ENCODE data around the gene LCTL. TPM values are rescaled to one million over a fixed set of nuclear protein-coding genes. Genes with fewer than 3 reads are reported as not detected.

The LCTL gene
- total RNA-seq, 4 donors from 2014 or later, result not detected

DNA sequence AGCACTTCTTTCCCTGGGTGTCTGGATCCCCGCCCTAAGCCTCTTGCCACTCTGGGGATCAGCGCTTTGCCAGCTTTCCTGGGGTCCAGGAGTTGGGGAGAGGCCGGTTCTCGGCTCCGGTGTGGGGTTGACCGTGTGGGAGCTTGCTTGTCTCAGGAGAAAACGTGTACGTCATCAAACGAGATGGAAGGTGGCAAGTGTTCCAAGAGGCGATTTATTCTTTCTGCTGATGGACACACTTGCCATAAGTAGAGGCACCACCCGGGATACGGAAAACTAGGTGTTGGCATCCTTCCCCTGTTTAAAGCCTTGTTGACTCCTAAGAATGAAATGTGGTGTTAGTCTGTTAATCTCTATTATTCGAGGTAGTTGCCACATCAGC, 60.4 kb downstream of the LCTL start:
- TF ChIP-seq, protein P1, sequence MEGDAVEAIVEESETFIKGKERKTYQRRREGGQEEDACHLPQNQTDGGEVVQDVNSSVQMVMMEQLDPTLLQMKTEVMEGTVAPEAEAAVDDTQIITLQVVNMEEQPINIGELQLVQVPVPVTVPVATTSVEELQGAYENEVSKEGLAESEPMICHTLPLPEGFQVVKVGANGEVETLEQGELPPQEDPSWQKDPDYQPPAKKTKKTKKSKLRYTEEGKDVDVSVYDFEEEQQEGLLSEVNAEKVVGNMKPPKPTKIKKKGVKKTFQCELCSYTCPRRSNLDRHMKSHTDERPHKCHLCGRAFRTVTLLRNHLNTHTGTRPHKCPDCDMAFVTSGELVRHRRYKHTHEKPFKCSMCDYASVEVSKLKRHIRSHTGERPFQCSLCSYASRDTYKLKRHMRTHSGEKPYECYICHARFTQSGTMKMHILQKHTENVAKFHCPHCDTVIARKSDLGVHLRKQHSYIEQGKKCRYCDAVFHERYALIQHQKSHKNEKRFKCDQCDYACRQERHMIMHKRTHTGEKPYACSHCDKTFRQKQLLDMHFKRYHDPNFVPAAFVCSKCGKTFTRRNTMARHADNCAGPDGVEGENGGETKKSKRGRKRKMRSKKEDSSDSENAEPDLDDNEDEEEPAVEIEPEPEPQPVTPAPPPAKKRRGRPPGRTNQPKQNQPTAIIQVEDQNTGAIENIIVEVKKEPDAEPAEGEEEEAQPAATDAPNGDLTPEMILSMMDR (IDR thresholded peaks at IDR 0.05; ENCODE audit: low read depth), result no peak

DNA sequence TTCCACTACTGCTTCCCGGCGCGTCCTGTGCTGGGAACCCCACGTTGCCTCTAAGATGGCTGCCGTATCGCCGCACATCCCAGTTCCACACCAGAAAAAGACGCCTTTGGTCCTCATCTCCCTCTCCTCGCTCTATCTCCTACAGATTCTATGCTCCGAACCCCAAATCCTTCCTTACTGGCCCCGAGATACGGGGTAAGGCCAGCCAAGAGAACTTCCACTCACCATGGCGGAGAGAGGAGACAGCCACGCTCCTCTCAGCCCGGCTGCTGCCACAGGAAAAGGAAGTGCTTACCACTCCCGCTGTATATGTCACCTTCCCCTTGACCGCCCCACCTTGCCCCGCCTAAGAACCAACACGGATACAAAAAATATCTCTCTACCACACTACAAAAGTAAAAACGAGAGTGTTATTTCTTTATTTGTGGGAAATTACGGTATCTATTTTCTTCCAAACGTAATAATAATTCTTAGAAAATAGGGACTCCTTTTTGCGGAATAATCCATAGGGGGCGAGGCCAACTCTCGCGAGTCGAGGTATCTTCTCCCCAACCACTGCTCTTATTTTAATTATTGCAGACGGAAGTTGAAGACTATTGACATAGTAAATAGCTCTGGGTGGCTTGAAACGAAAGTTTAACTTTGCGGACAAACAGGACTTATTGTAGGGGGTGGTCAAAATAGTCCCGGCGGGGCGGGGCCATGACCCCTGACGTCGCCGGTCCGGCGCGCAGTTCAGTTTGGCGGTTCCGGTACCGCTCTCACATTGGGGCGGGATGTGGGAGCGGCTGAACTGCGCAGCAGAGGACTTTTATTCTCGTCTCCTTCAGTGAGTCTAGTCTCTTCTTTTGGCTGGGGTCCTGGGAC, 61.0 kb downstream of the LCTL start, which contains the start of the genes RPL4 and ZWILCH:
TSS of gene RPL4 (minus strand) at position 293 of the 867 bp plus-strand sequence. CDS start at position 228, 65 bp downstream.
TSS of gene ZWILCH (plus strand) at position 764 of the 867 bp plus-strand sequence. CDS start at position 777, 13 bp downstream.
- TF ChIP-seq, protein P1 (IDR thresholded peaks at IDR 0.05; ENCODE audit: low read depth), result no peak

DNA sequence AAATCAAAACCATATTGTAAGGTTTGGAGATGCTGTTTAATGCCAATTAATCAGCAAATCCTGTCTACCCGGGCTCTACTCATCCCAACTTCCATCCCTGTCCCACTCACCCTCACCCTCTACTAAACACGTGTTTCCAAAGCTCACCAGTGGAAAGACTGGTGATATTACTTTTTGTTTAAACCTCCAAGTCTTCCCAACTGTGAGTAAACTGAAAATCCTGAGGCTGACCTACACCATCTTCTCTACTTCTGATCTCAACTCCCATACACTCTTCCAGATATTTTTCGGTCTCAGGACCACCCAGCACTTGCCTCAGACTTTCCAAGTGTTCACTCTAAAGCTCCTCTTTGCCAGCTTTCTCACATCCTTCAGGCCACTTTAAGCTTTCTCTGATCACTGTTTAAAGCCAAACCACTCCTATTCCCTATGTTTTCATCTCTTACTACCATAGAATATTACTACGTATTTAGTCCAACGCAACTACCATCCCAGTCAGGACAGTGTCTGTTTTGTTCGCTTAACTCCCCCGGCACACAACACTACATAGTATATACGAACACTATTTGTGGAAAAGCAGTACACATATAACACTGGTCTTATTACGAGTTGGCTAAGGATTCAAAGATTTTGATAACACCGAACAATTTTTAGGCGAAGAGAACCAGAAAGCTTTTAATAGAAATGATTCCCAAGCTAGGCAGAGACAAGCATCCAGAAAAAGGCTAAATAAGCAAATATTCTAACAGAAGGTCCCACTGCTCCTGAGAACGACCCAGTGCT, 61.8 kb downstream of the LCTL start:
- TF ChIP-seq, protein P1 (IDR thresholded peaks at IDR 0.05; ENCODE audit: low read depth), result no peak

DNA sequence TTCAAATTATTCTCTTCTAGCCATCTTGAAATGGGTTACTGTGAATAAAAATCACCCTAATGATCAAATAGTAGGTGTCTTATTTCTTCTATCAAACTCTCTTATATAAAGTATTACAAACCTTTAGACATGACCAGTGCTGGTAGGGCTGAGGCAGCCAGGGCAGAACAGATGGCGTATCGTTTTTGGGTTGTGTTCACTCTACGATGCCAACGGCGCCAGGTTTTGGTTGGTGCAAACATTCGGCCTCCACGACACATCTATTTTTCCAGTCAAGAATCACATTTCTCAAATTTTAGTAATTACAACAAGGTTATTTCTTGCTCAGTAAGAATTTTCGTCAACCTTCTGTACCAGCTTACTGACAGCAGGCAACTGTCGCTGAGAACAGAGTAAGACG, 63.3 kb downstream of the LCTL start:
- TF ChIP-seq, protein P1 (IDR thresholded peaks at IDR 0.05; ENCODE audit: low read depth), result no peak

DNA sequence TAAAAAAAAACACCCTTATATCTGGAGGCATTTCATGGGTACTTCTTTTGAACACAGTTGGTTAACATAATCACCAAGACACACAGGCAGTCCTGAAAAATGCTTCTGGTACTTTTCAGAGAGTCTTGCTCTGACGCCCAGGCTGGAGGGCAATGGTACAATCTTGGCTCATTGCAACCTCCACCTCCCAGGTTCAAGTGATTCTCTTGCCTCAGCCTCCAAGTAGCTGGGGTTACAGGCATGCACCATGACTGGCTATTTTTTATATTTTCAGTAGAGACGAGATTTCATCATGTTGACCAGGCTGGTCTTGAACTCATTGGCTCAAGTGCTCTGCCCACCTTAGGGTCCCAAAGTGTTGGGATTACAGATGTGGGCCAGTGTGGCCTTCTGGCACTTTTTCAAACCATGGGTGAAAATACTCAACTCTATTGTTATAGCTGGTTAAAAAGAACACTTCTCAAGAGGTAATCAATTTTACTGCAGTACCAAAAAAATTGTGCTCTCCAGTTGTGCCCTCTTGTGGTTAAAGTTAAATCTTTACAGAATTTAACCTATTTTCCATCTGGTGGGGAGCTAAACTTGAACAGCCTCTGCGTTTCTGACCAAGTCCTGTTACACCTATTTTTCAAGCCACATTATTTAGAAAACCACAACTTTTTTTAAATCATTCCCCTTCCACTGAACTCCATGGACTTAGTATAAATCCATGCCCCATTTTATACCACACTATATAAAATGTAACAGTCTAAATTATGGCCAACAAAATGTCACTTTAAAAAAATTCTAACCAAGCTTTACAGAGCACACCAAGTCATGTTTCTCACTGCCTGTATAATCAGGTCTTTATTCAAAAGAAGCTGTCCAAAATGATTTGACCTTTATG, 67.1 kb downstream of the LCTL start:
- TF ChIP-seq, protein P1 (IDR thresholded peaks at IDR 0.05; ENCODE audit: low read depth), result no peak

Small RNAs within 50 kb of the gene (small RNA-seq; reads per million reads assigned to genes)
- gene RF01159, result not detected
- not detected for gene SNORD16
- gene SNORD18A, result not detected
- gene SNORD18B, result not detected
- gene SNORD18C, result not detected

Other genes starting within 250 kb of the LCTL start
- 10 to 100 TPM in 1 of 4 donors, 1 to 10 TPM in 3; 2.2 to 11.6 (median 7.1) TPM for gene TIPIN, start 209.3 kb downstream of the LCTL start, total RNA-seq
- gene MAP2K1, start 179.1 kb downstream of the LCTL start, total RNA-seq, result 10 to 100 TPM; 57.6 to 70.7 (median 65.4) TPM
- 10 to 100 TPM; 19.8 to 29.7 (median 21.9) TPM for gene SNAPC5, start 68.2 kb downstream of the LCTL start, total RNA-seq
- 1,000 to 10,000 TPM; 2,362 to 3,294 (median 2,460) TPM for gene RPL4, start 61.1 kb downstream of the LCTL start, total RNA-seq
- 1 to 10 TPM; 2.9 to 6.0 (median 4.5) TPM for gene ZWILCH, start 60.7 kb downstream of the LCTL start, total RNA-seq
- gene SMAD6, start 136.2 kb upstream of the LCTL start, total RNA-seq, result 10 to 100 TPM in 3 of 4 donors, 1 to 10 TPM in 1; 9.2 to 68.8 (median 12.4) TPM